ENCODE measurements around the gene CCDC150.

CCDC150 gene

GRCh38 chr2:196594158-196594557, 45.4 kb upstream of the CCDC150 start:
- no peak for DNase-seq (ENCODE audit: extremely low read depth, low read depth)
- no peak for TF ChIP-seq CTCF (IDR thresholded peaks at IDR 0.05; ENCODE audit: low read depth, low read length)

DNA sequence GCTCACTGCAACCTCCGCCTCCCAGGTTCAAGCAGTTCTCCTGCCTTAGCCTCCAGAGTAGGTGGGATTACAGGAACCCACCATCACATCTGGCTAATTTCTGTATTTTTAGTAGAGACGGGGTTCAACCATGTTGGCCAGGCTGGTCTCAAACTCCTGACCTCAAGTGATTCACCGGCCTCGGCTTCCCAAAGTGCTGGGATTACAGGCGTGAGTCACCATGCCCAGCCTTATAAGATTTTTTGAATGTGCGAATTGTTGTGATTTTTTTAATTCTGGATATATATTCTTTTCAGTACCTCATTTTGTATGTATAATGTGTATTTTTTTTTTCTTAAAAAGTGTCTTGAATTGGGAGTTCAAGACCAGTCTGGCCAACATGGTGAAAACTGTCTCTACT, 42.0 kb upstream of the CCDC150 start:
- DNase-seq (ENCODE audit: extremely low read depth, low read depth): no peak
- TF ChIP-seq CTCF (IDR thresholded peaks at IDR 0.05; ENCODE audit: low read depth, low read length): no peak

DNA sequence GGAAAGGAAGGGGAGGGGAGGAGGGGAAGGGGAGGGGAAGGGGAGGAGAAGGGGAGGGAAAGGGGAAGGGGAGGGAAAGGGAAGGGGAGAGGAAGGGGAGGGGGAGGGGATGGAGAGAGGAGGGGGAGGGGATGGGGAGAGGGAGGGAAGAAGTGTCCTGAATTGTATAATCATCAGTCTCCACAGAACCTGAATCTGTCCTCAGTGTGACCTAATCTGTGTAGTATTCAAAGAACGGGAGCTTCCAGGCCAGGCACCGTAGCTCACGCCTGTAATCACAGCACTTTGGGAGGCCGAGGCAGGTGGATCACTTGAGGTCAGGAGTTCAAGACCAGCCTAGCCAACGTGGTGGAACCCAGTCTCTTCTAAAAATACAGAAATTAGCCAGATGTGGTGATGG, 41.1 kb upstream of the CCDC150 start:
- TF ChIP-seq CTCF (IDR thresholded peaks at IDR 0.05; ENCODE audit: low read depth, low read length): no peak
- DNase-seq (ENCODE audit: extremely low read depth, low read depth): no peak

- no peak for TF ChIP-seq CTCF (IDR thresholded peaks at IDR 0.05; ENCODE audit: low read depth, low read length)
- no peak for DNase-seq (ENCODE audit: extremely low read depth, low read depth)
These were observed 40.7 kb upstream of the CCDC150 start for GRCh38 chr2:196598846-196599245.

DNA sequence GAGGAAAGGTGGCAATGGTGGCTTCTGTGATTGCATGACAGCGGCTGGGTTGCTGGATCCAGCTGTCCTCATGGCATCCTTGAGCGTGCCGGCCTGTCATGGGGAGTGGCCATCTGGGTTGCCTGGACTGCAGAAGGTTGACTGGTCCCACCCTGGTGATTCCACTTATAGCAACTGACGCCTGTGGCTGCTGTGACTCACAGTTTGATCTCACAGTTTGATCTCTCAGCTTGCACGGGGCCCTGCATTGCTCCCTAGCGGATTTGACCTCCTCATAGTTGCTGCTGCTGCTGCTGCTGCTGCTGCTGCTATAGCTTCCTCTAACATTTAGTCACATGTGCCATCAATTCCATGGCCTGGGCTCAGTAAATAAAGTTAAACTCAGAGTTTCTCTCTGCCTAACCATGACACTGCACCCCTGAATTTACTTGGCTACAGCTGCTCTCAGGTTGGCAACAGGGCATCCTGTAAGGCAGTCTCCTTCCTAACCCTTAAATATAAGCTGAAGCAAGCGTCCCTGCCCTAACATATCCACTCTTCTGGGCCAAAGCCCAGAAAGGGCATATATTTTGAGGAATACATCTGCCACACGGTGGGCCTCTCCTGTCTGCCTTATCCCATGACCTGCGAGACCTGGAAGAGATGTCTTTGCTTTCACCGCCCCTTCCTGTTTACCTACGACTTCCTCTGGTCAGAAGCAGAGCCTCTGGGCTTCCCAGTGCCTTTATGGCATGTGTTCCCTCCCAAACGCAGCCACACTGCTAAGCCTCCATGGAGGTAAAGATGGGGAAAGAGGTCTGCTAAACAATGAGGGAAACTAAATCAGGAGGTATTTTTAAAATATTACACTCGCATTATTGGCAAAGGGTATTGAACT, 37.8 kb upstream of the CCDC150 start:
- peak; percentile 91 for DNase-seq (ENCODE audit: extremely low read depth, low read depth)
- TF ChIP-seq CTCF (IDR thresholded peaks at IDR 0.05; ENCODE audit: low read depth, low read length): no peak; the same call in 1 of the 2 replicates

DNA sequence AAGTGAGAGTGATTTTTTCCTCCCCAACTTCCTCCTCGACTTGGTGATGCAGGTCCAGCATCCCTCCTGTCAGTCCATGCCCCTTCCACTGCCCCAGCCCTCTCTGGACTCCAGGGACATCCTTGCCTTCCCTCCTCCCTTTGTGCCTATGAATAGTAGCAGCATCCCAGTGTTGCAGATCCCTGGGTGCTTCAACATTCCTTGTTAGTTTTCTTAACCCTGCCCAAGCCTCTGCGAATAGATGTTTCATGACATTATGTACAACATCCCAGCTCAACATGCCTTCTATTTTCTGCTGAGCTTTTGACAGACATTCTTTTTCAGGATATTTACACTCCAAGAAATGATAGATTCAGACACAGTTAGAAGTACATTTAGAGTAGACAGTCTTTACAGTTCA, 35.3 kb upstream of the CCDC150 start:
- TF ChIP-seq CTCF (IDR thresholded peaks at IDR 0.05; ENCODE audit: low read depth, low read length): no peak
- DNase-seq (ENCODE audit: extremely low read depth, low read depth): no peak

DNA sequence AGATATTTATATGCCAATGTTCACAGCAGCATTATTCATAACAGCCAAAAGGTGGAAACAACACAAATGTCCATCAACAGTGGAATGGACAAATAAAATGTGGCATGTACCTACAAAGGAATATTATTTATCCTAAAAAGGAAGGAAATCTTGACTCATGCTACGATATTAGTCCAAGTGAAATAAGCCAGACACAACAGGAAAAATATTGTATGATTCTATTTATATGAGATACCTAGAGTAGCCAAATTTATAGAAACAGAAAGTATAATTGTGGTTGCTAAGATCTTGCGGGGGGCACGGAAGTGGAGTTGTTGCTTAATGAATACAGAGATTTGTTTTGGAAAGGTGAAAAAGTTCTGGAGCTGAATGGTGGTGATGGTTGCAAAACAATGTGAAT, 33.0 kb upstream of the CCDC150 start:
- no peak for TF ChIP-seq CTCF (IDR thresholded peaks at IDR 0.05; ENCODE audit: low read depth, low read length)

More for the DNA sequence above, 33.0 kb upstream of the CCDC150 start:
- DNase-seq (ENCODE audit: extremely low read depth, low read depth): no peak
